Activated CD4-positive, CD25-positive, alpha-beta regulatory T cell treated with anti-CD3 and anti-CD28 coated beads, Interleukin-2, amount 50 U/mL, for 72 hours (primary cell): ENCODE results near the gene NAA30.

ENCODE experiments used
- DNase-seq: peaks from one replicate; pipeline ENCODE4 v3.0.0; 2021

Gene NAA30

DNA sequence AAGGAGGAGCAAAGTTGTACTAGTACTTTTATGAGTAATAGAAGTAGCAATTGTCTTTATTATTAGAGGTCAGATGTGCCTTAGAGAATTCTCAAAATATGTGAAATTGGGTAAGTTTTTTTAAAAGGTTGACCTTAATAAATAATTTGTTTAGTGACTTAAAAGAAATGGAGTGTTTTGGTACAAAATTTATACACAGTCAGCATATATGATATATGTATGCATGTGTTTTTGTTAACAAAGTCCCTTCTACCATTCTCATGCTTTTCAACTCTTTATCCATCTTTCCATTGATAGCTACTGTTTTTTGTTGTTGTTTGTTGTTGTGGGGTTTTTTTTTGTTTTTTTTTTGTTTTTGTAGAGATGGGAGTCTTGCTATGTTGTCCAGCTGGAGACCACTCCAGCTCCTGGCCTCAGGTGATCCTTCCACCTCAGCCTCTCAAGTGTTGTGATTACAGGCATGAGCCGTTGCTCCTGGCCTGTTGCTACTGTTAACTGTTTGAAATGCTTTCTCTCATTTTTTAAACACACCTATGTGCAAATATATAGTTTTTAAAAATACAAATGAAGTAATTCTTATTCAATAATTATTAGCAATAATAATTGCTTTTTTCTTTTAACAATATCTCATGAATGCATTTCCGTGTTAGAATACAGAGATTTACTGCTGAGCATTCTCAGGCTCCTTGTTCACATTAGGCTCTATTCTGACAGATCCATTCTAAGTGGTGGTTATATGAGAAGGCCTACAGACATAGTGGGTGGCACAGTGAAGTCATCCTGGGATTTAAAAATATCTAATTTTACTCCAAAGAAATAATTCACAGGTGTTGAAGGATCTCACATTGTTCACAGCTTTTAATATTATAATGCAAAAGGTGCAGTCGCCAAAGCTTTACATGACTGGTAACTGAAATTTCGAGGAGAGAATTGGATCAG is 10.4 kb downstream of the NAA30 start:
- DNase-seq = no peak

DNA sequence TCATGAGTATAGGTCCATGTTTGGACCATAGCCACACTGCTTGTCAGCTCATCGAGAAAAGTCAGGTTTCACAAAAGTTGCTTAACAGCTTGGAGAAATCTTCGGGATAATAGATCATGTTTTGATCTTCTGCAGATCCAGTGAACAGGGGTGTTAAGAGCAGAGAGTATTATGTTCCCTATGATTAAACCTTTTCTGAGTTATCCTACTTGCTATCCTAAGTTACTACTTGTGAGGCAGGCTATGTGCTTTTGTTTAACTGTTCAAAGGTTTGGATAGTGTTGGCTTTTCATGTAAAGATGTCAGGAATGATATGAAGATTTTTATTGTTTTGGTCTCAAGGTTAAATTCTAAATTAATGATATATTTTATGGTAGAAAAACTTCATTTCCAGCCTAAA is 11.1 kb downstream of the NAA30 start:
- DNase-seq = no peak

DNA sequence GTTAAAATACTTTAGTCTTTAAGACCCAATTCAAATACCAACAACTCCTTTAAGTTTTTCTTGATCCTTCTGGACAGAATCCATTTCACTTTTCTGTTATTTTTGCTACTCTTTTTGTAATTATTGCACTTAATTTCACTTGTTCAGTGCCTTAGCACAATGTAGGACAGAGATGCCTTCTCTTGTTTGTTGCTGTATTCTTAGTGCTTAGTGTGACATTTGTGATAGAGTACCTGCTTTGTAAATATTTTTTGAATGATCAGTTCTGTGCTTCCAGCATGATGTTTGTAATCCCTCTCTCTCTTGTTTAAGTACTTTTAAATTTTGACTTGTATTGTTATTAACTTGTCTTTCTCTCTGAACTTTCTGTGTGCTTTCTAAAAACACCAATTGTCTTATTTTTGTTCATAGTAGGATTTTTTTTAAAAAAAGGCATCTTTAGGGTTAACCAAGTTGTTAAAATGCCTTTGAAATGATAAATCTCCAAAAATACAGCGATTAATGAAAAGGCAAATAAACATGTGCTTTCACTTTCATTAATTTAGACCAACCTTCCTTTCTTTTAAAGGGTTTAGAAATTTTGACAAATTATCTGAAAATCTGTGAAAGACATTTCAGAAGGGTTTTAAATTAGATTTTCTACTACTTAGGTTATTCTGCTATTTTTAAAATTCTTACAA is 11.9 kb downstream of the NAA30 start:
- DNase-seq = no peak

DNA sequence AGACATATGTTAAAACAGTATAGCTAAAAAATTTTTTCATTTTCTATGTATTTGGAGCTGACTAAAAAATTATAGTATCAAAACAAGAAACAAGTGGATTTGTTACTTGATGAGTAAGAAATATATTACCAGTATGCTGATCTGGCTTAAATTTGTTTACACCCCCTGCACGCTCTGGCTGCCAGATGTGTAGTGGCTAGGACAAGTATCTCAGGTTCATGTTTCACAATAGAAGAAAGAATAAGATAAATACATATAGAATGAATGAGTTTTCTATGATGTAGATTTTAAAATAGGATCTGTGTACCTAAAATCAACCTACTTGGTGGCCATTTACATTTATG is 13.1 kb downstream of the NAA30 start:
- DNase-seq = no peak

DNA sequence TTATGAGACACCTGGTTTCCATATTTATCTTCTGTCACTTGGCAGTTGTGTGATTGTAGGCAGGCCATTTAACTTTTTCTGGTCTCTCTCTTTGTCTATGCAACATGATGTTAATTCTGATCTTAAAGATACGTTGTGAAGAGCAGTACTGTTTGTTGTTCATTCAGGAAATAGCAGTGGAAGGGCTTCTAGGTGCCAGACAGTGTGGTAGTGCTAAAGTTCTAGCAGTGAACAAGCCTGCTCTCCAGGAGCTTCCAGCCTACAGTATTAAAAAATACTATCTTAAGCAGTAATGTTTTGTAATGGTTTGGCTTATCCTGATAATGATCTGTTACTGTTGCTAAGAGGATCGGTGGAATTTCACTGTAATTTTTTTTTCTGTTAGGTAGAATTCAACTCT is 15.2 kb downstream of the NAA30 start:
- DNase-seq = no peak

DNA sequence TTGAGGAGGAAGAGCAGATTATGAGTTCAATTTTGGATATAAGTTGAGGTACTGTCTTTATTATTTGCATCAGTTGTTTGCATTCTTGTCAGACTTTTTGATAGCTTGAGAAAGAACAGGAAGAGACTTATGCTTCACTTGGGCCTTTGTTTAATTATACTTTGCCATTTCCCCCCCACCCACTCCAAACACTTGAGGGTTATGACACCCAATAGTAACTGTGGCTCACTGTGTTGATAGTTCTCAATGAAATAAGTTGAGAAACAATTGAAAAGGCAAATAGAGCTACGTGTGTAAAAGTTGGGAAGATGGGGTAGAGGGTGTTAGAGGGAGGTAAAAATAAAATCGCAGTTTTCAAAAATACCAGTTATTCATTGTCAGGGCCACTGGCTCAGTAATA is 17.7 kb downstream of the NAA30 start:
- DNase-seq = no peak

DNA sequence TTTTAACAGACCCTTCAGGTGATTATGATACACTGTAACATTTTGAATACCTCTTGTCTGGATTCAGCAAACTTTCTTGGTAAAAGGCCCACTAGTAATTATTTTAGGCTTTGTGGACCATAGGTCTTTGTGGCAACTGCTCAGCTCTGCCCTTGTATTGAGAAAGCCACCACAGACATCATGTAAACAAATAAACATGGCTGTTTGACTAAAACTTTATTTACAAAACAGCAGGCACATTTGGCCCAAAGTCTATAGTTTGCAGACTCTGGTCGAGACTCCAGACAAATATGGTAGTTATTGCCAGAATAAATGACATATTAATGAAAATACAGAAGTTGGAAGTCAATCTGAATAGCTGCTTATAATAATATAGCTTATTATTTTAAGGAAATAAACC is 18.2 kb downstream of the NAA30 start:
- DNase-seq = no peak

DNA sequence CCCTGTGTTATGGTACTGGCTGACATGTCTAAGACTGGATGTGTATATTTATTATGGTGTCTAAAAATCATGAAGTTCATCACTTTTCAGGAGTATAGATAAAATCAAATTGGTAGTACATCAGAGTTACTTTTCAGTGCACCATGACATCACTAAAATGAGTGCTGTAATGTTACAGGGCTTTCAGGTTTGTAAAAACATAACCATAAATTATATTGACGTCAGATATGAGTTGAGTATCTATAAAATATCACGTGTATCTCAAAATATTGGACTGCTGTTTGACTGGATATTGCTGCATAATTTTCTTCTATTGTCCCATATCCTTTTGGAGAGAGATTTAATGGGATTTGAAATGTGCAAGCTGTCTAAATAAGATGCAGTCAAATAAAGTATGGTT is 22.0 kb downstream of the NAA30 start:
- DNase-seq = no peak

DNA sequence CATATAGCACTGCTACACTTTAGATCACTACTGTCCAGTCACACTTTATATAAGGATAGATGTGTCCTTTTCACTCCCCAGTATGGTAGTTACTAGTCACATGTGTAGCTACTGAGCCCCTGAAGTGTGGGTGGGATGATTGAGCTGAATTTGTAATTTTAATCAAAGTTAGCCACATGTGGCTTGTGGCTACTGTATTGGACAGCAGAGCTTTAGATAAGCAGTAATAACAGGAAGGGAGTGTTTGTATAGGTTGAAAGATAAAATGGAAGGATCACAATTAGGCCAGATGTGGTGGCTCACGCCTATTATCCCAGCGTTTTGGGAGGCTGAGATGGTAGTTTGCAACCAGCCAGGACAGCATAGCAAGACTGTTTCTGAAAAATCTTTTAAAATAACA is 23.5 kb downstream of the NAA30 start:
- no peak for DNase-seq

DNA sequence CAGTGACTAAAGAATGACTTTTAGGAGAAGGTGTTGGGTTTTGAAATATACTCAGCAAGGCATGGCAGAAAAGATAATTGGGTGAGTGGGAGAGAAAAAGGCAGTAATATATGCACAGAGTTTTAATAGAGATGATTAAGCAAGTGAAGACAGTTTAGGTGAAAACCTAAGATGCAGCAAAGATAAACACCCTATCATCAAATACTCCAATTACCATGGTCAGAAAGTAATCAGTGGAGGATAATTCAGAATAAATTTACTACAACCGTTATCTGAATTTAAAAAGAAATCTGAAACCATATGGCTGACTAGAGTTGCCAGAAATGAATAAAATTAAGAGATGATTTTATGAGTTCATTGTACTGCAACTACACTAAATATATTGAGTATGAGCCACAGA is 26.8 kb downstream of the NAA30 start:
- no peak for DNase-seq

DNA sequence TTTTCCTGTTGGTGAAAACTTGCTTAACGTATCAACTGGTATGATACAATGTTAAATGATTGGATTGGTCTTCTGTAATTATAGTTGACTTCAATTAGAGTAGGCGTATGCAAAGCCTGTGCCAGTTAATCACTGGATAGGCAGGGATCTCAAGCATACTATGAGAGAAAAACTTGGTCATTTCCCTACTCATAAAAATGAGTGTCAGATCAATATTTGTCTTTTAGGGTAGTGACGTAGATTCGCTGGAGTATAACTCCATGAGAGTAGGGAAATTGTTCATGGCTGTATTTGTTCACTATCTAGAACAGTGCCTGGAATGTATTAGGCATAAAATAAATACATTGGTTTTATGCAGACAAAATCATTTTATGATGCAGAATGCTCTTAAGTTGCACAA is 28.6 kb downstream of the NAA30 start:
- DNase-seq = no peak

DNA sequence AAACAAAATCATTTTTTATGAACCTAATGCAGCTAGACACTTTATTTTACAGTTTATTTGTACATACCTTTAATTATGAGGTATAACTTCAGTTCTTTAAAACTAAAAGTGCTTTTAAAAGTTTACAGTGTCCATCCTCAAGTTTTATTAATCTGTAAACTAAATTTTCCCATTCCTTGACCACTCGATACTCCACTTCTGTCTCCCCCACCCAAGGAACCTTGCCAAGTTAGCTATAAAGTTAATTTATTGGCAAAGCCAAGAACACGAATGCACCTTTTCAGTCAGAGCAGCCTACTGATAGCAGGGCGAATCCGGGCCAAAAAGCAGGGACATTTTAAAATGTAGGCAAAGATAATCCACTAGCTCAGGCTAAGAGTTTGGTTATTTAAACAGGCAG is 29.6 kb downstream of the NAA30 start:
- no peak for DNase-seq

DNA sequence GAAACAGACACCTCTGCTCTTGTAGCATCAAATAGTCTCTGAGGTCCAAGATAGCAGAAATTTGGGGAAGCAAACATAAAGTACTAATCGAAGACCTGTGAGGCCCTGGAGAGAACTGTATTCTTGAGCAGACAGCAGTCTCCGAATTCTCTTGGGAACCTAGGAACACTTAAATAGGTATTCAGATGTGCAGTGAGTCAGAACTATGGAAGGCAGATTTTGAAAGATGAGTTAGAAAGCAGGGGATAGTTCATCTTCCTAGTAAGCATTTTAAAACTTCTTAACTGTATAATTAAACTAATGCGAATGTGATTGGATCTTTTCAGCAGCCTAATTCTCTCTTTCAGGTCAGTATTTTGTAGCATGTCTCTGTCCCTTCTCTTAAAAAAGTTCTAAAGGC is 30.6 kb downstream of the NAA30 start:
- DNase-seq = no peak

DNA sequence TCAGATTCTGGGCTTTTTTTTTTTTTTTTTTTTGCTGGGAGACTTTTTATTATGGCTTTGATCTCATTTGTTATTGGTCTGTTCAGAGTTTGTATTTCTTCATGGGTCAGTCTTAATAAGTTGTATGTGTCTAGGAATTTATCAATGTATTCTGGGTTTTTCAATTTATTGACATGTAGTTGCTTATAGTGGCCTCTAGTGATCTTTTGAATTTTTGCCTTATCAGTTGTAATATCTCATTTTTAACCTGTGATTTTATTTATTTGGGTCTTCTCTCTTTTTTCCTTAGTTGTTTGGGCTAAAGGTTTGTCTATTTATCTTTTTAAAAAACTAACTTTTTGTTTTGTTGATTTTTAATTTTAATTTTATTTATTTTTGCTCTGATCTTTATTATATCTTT is 45.5 kb downstream of the NAA30 start:
- no peak for DNase-seq

DNA sequence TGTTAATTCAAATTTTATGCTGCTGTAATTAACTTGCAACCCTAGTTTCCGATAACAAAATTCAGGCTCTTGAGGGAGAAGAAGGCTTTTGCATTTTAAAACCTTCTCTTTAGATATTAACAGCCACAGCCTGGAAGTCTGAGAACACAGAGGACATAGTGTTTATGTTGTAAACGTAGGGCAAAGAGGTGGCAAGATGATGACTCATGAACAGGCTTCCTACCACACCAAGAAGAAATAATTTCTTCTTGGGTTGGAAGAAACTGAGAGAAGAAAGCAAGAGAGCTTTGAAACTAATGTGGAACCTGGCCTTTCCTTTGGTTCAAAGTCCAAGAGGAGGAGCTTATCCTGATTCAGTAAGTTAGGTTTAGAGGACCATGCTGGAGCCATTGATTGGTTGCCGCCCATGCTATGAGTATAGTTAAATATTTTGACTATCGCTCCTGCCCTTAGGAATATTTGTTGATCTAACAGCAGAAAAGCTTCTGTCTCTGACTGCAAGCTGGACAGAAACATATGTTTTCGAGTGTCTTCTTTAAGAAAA is 71.5 kb downstream of the NAA30 start:
- DNase-seq = no peak

DNA sequence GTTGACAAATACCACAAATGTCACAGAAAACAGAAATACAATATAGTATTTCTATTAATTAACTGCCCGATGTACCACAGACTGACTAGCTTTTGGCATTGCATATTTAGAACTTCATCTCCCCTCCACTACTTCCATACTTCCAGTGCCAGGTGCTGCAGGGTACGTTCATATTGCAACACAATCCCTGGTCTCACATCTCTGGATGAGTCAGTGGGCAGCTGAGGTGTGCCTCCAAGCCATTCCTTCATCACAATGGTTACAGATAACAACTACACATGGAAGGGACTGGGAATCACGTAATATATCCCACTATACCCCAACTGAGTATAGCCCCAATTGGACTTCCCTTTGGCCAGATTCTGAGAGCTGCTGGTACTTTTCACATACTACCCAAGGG is 72.2 kb downstream of the NAA30 start:
- no peak for DNase-seq

DNA sequence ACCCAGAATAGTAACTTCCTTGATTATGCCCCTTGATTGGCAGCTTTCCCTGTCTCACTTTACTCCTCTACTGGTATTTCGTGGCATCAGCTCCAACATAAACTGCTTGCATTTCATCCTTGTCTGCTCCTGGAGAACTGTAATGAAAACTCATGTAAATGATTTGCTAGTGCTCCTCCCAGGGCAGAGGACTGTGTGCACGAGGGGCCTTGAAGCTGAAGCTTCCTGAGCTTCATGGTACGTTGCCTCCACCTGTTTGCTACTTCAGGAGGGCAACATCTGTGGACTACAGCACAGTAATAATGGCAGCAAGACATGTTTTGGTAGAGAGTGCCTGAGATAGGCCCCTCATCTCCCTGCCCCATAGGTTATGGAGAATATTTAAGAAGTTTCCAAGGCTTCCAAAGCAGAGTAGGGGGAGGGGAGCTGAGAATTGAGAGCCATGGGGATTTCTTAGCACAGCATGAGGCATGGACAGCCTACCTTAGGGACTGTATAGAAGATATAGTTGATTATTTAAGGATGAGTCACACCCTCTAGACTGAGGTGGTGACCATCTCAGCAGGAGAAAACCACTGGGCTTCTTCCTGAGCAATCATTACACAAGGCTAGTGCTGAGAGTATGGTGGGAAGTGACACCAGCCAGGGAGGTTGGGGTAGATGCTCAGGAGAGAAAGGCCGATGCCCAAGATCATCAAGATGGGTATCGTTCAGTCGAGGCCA is 73.8 kb downstream of the NAA30 start:
- no peak for DNase-seq
